Tibial nerve (tissue), 4 donors: Measurements from ENCODE around the gene COA6. TPM values are rescaled to one million over a fixed set of nuclear protein-coding genes. Genes with fewer than 3 reads are reported as not detected.

Experiments
- DNase-seq, 2 donors: peaks; one replicate each; pipeline ENCODE4 v3.0.0-alpha.2; 2019; ENCODE audit warnings: low spot score in 2 of 2
- H3K27ac ChIP-seq, 4 donors: fragments of 200-600 bp; sonication (generic) in 3 of 4; one replicate each; pipeline ENCODE4 v1.5.1; 2017 to 2019; ENCODE audit warnings: mild to moderate bottlenecking in 1 of 4
- H3K27me3 ChIP-seq, 2 donors: fragments of 200-600 bp; sonication (generic) in 1 of 2; one replicate each; pipeline versions ENCODE4 v1.5.1 to v1.6.0; 2017 to 2019
- H3K36me3 ChIP-seq, 3 donors: fragments of 200-600 bp; sonication (generic); one replicate each; pipeline ENCODE4 v1.5.1; 2018 to 2019
- H3K4me1 ChIP-seq, 4 donors: fragments of 200-600 bp; sonication (generic) in 3 of 4; one replicate each; pipeline ENCODE4 v1.5.1; 2017 to 2019
- H3K4me3 ChIP-seq, 4 donors: fragments of 200-600 bp; sonication (generic) in 3 of 4; one replicate each; pipeline ENCODE4 v1.5.1; 2017 to 2019; ENCODE audit warnings: mild to moderate bottlenecking in 1 of 4, moderate library complexity in 1 of 4
- H3K9me3 ChIP-seq, 4 donors: fragments of 200-600 bp; sonication (generic) in 3 of 4; one replicate each; pipeline ENCODE4 v1.5.1; 2017 to 2019
- CTCF ChIP-seq, 5 experiments: fragments of 200-600 bp in 3 of 5; fragments of 450-650 bp in 2 of 5; sonication (generic) in 3 of 5; IDR thresholded peaks; one replicate each; pipeline ENCODE4 v1.5.1; 2016 to 2019; ENCODE audit warnings: antibody characterized with exemption in 5 of 5, mild to moderate bottlenecking in 3 of 5, moderate library complexity in 2 of 5
- EP300 ChIP-seq, 2 donors: sonication (generic); formaldehyde crosslinking; IDR thresholded peaks; one replicate each; pipeline ENCODE4 v1.6.1; 2017; ENCODE audit warnings: antibody characterized with exemption in 2 of 2, mild to moderate bottlenecking in 1 of 2
- POLR2A ChIP-seq, 2 donors: fragments of 450-650 bp; IDR thresholded peaks; one replicate each; pipeline ENCODE4 v1.6.1; 2017; ENCODE audit warnings: antibody characterized with exemption in 2 of 2, mild to moderate bottlenecking in 2 of 2, moderate library complexity in 2 of 2
- WGBS, 2 donors: methylation state at CpG; one replicate each; pipeline ENCODE4 v1.1.5; 2018; 5-methylcytosine and 5-hydroxymethylcytosine counted together
- total RNA-seq, 4 donors: library from RNA; depleted of rRNA; stranded (reverse); fragments of >200 nt; gene quantifications; one replicate each; pipeline ENCODE4 v1.1.0, GENCODE V29; 2016

COA6 gene
- total RNA-seq, 4 donors from 2014 or later = 11.1 to 25.6 (median 18.6) TPM

GRCh38 chr1:234395297-234395696, 22.0 kb downstream of the COA6 start:
- WGBS, 2 donors = 79 to 80% methylated on average over 5 of the region's 5 CpGs
- TF ChIP-seq EP300 (IDR thresholded peaks at IDR 0.05) (no peak), POLR2A (IDR thresholded peaks at IDR 0.05) (no peak), CTCF (IDR thresholded peaks at IDR 0.05) (no peak)
- Histone ChIP-seq H3K36me3 (peaks cover 0 to 55% (median 0%) of the 10 kb centered on the region in 3 donors), H3K9me3 (no peaks in the 10 kb centered on the region), H3K4me1 (no peaks in the 10 kb centered on the region), H3K27me3 (no peaks in the 10 kb centered on the region), H3K27ac (no peak overlapping the region), H3K4me3 (no peak overlapping the region)
- DNase-seq = no peak

GRCh38 chr1:234396092-234396491, 22.8 kb downstream of the COA6 start:
- 87 to 92% methylated on average over 8 of the region's 8 CpGs for WGBS, 2 donors
- no peak for DNase-seq
- TF ChIP-seq EP300 (IDR thresholded peaks at IDR 0.05) = no peak
- no peak for TF ChIP-seq POLR2A (IDR thresholded peaks at IDR 0.05)
- no peak for TF ChIP-seq CTCF (IDR thresholded peaks at IDR 0.05)
- Histone ChIP-seq H3K27ac (no peak overlapping the region), H3K4me3 (no peak overlapping the region), H3K36me3 (peaks cover 0 to 47% (median 0%) of the 10 kb centered on the region in 3 donors), H3K27me3 (no peaks in the 10 kb centered on the region), H3K9me3 (no peaks in the 10 kb centered on the region), H3K4me1 (no peaks in the 10 kb centered on the region)

GRCh38 chr1:234396871-234397270, 23.6 kb downstream of the COA6 start:
- H3K36me3 ChIP-seq = peaks cover 0 to 40% (median 0%) of the 10 kb centered on the region in 3 donors
- no peaks in the 10 kb centered on the region for H3K4me1 ChIP-seq
- no peak for DNase-seq
- TF ChIP-seq POLR2A (IDR thresholded peaks at IDR 0.05) = no peak
- TF ChIP-seq CTCF (IDR thresholded peaks at IDR 0.05) = no peak
- TF ChIP-seq EP300 (IDR thresholded peaks at IDR 0.05) = no peak
- no peak overlapping the region for H3K27ac ChIP-seq
- no peaks in the 10 kb centered on the region for H3K27me3 ChIP-seq
- H3K4me3 ChIP-seq = no peak overlapping the region
- H3K9me3 ChIP-seq = no peaks in the 10 kb centered on the region
- WGBS, 2 donors = 89 to 91% methylated on average over 6 of the region's 6 CpGs

GRCh38 chr1:234397732-234398131, 24.5 kb downstream of the COA6 start:
- H3K4me1 ChIP-seq = no peaks in the 10 kb centered on the region
- WGBS, 2 donors = 49 to 67% methylated on average over 3 to 4 of the region's 5 CpGs

More at GRCh38 chr1:234397732-234398131, 24.5 kb downstream of the COA6 start:
- TF ChIP-seq POLR2A (IDR thresholded peaks at IDR 0.05) = no peak
- no peak for TF ChIP-seq EP300 (IDR thresholded peaks at IDR 0.05)
- TF ChIP-seq CTCF (IDR thresholded peaks at IDR 0.05) = no peak
- Histone ChIP-seq H3K27me3 (no peaks in the 10 kb centered on the region), H3K27ac (no peak overlapping the region), H3K36me3 (peaks cover 0 to 34% (median 0%) of the 10 kb centered on the region in 3 donors), H3K9me3 (no peaks in the 10 kb centered on the region), H3K4me3 (no peak overlapping the region)
- DNase-seq = no peak
